H1 (cell line): Measurements from ENCODE around the gene VSIG2. TPM values are rescaled to one million over a fixed set of nuclear protein-coding genes. Genes with fewer than 3 reads are reported as not detected.

Experiments
- CTCF ChIA-PET: fragments of 300-600 bp; sonication (Branson Sonifier 250); formaldehyde crosslinking; loops from one replicate; lab custom pipeline; 2021; ENCODE audit not compliant: partially characterized antibody; lab: Charles Lee
- POLR2A ChIA-PET: fragments of 300-600 bp; sonication (Branson Sonifier 250); formaldehyde crosslinking; loops from one replicate; lab custom pipeline; 2021; ENCODE audit warnings: inconsistent platforms; ENCODE audit not compliant: partially characterized antibody; lab: Charles Lee
- DNase-seq, 2 experiments: peaks; one replicate each; pipeline versions ENCODE4 v3.0.0 to v3.0.0-alpha.2; 2010 to 2022; ENCODE audit warnings: low spot score in 2 of 2, low read depth in 1 of 2, mixed read lengths in 1 of 2
- FAIRE-seq: peaks from 2 replicates; lab custom pipeline; 2011; peaks lifted over from hg19 to GRCh38; lab: Jason Lieb, UNC
- H2AFZ ChIP-seq: 2 replicates; pipeline ENCODE4 v1.8.1; 2012; ENCODE audit warnings: low read length, inconsistent platforms
- H2AK5ac ChIP-seq: 2 replicates; pipeline ENCODE4 v1.6.1; 2013; ENCODE audit warnings: low read depth, low read length
- H2BK120ac ChIP-seq: replicated peaks from 2 replicates; pipeline ENCODE3; 2013; ENCODE audit warnings: low read depth, low read length, inconsistent platforms
- H2BK12ac ChIP-seq: 2 replicates; pipeline ENCODE4 v1.6.1; 2013; ENCODE audit warnings: low read depth, low read length
- H2BK15ac ChIP-seq: 2 replicates; pipeline ENCODE4 v1.6.1; 2013; ENCODE audit warnings: low read length
- H2BK20ac ChIP-seq: 2 replicates; pipeline ENCODE4 v1.6.1; 2013; ENCODE audit warnings: low read length
- H2BK5ac ChIP-seq: 2 replicates; pipeline ENCODE4 v1.6.1; 2013; ENCODE audit warnings: low read depth, low read length
- H3K14ac ChIP-seq: 2 replicates; pipeline ENCODE4 v1.6.1; 2013; ENCODE audit warnings: inconsistent platforms; ENCODE audit not compliant: insufficient read length
- H3K18ac ChIP-seq: 2 replicates; pipeline ENCODE4 v1.6.1; 2013; ENCODE audit warnings: low read length; ENCODE audit errors: extremely low read depth
- H3K23ac ChIP-seq: 2 replicates; pipeline ENCODE4 v1.6.1; 2013; ENCODE audit warnings: inconsistent platforms; ENCODE audit not compliant: insufficient read length
- H3K23me2 ChIP-seq: 2 replicates; pipeline ENCODE4 v1.6.1; 2013; ENCODE audit warnings: low read depth, low read length
- H3K27ac ChIP-seq: 2 replicates; pipeline ENCODE4 v1.6.1; 2011; ENCODE audit warnings: low read depth, low read length, inconsistent platforms
- H3K27me3 ChIP-seq, 4 experiments: replicated peaks in 1 of 4; 1 replicate in 1 of 4; 2 replicates in 3 of 4; pipeline versions ENCODE4 v1.6.1 to v1.8.1; 2011 to 2013; ENCODE audit warnings: low read length in 3 of 4, mild to moderate bottlenecking in 3 of 4, inconsistent platforms in 2 of 4, mixed read lengths in 2 of 4, moderate library complexity in 1 of 4; ENCODE audit not compliant: control insufficient read depth in 3 of 4, insufficient read depth in 3 of 4; ENCODE audit errors: extremely low read depth in 1 of 4
- H3K36me3 ChIP-seq, 4 experiments: 2 replicates each; pipeline versions ENCODE4 v1.6.1 to v1.8.1; 2011 to 2013; ENCODE audit warnings: mild to moderate bottlenecking in 4 of 4, low read length in 3 of 4, moderate library complexity in 2 of 4, control low read depth in 1 of 4, inconsistent platforms in 1 of 4; ENCODE audit not compliant: insufficient read depth in 4 of 4, control insufficient read depth in 2 of 4
- H3K4ac ChIP-seq: replicated peaks from 2 replicates; pipeline ENCODE3; 2013; ENCODE audit warnings: low read length, low read depth, mixed read lengths, inconsistent platforms; ENCODE audit not compliant: insufficient read length
- H3K4me1 ChIP-seq, 4 experiments: replicated peaks in 1 of 4; 1 replicate in 1 of 4; 2 replicates in 3 of 4; pipeline versions ENCODE4 v1.6.1 to v1.8.1; 2011 to 2013; ENCODE audit warnings: low read length in 3 of 4, inconsistent platforms in 2 of 4, mixed read lengths in 1 of 4; ENCODE audit not compliant: insufficient read depth in 4 of 4, control insufficient read depth in 3 of 4
- H3K4me2 ChIP-seq, 2 experiments: 2 replicates each; pipeline versions ENCODE4 v1.6.1 to v1.8.1; 2011 to 2013; ENCODE audit warnings: low read depth in 2 of 2, low read length in 2 of 2, control low read depth in 1 of 2, inconsistent platforms in 1 of 2, mild to moderate bottlenecking in 1 of 2; ENCODE audit not compliant: insufficient read depth in 1 of 2
- H3K4me3 ChIP-seq, 4 experiments: fragments of 200-600, 300-600 bp in 1 of 4; sonication (generic), shearing (Covaris generic), sonication (Bioruptor Twin) in 1 of 4; 2 replicates each; pipeline versions ENCODE4 v1.5.1 to v1.8.1; 2011 to 2016; ENCODE audit warnings: low read length in 4 of 4, low read depth in 3 of 4, control low read depth in 2 of 4, inconsistent platforms in 2 of 4, mild to moderate bottlenecking in 2 of 4, mixed read lengths in 1 of 4, moderate library complexity in 1 of 4; ENCODE audit not compliant: insufficient read depth in 2 of 4; ENCODE audit errors: extremely low read depth in 1 of 4
- H3K56ac ChIP-seq: replicated peaks from 2 replicates; pipeline ENCODE3; 2013; ENCODE audit warnings: low read depth, mild to moderate bottlenecking, mixed read lengths, low read length, inconsistent platforms; ENCODE audit not compliant: insufficient read length
- H3K79me1 ChIP-seq: 2 replicates; pipeline ENCODE4 v1.6.1; 2013; ENCODE audit warnings: low read depth, low read length, control low read depth
- H3K79me2 ChIP-seq, 2 experiments: 2 replicates each; pipeline versions ENCODE4 v1.6.1 to v1.8.1; 2012 to 2013; ENCODE audit warnings: low read length in 2 of 2, mild to moderate bottlenecking in 2 of 2, inconsistent platforms in 1 of 2; ENCODE audit not compliant: insufficient read depth in 2 of 2, control insufficient read depth in 1 of 2
- H3K9ac ChIP-seq, 4 experiments: replicated peaks in 1 of 4; 1 replicate in 1 of 4; 2 replicates in 3 of 4; pipeline versions ENCODE4 v1.6.1 to v1.8.1; 2011 to 2013; ENCODE audit warnings: low read depth in 3 of 4, low read length in 3 of 4, control low read depth in 2 of 4, mild to moderate bottlenecking in 2 of 4, moderate library complexity in 2 of 4, inconsistent platforms in 1 of 4; ENCODE audit errors: extremely low read depth in 1 of 4
- H3K9me3 ChIP-seq, 2 experiments: 2 replicates each; pipeline versions ENCODE4 v1.6.1 to v1.8.1; 2012 to 2013; ENCODE audit warnings: mild to moderate bottlenecking in 2 of 2, moderate library complexity in 2 of 2, control low read depth in 1 of 2, inconsistent platforms in 1 of 2, low read depth in 1 of 2, low read length in 1 of 2, mixed read lengths in 1 of 2; ENCODE audit not compliant: insufficient read depth in 2 of 2
- H4K20me1 ChIP-seq, 2 experiments: replicated peaks in 1 of 2; 2 replicates each; pipeline versions ENCODE3 to v1.8.1; 2011 to 2013; ENCODE audit warnings: inconsistent platforms in 2 of 2, low read length in 2 of 2, mild to moderate bottlenecking in 1 of 2; ENCODE audit not compliant: insufficient read depth in 2 of 2, control insufficient read depth in 1 of 2
- H4K5ac ChIP-seq: 2 replicates; pipeline ENCODE4 v1.6.1; 2013; ENCODE audit warnings: low read length, low read depth, mixed read lengths, inconsistent platforms; ENCODE audit not compliant: insufficient read length
- H4K8ac ChIP-seq: 2 replicates; pipeline ENCODE4 v1.8.0; 2013; ENCODE audit warnings: mild to moderate bottlenecking, moderate library complexity, low read length, inconsistent platforms; ENCODE audit not compliant: insufficient read depth; ENCODE audit errors: extremely low read depth
- H4K91ac ChIP-seq: replicated peaks from 2 replicates; pipeline ENCODE3; 2013; ENCODE audit warnings: low read length, mixed read lengths, inconsistent platforms; ENCODE audit not compliant: insufficient read length
- BCL11A ChIP-seq, 2 experiments: IDR thresholded peaks; one replicate each; pipeline ENCODE4 v1.6.1; 2011; ENCODE audit warnings: low read depth in 2 of 2, low read length in 2 of 2, mild to moderate bottlenecking in 2 of 2
- CBX8 ChIP-seq: fragments of 300-800, 300-1000 bp; sonication (generic); IDR thresholded peaks from 2 replicates; pipeline ENCODE4 v1.7.1; 2016; ENCODE audit warnings: low read depth, low read length, borderline replicate concordance
- CTBP2 ChIP-seq: IDR thresholded peaks from 2 replicates; pipeline ENCODE4 v1.7.0; 2011; ENCODE audit warnings: borderline replicate concordance, mild to moderate bottlenecking, moderate library complexity, mixed read lengths, low read length; ENCODE audit not compliant: insufficient read depth, insufficient read length
- POLR2A ChIP-seq, 2 experiments: IDR thresholded peaks; 1 replicate in 1 of 2; 2 replicates in 1 of 2; pipeline ENCODE4 v1.6.1; 2011; ENCODE audit warnings: low read depth in 2 of 2, low read length in 2 of 2, mild to moderate bottlenecking in 2 of 2; ENCODE audit errors: control extremely low read depth in 1 of 2
- RAD21 ChIP-seq, 2 experiments: IDR thresholded peaks in 1 of 2; conservative IDR thresholded peaks in 1 of 2; 2 replicates each; pipeline ENCODE4 v1.6.1; 2011; ENCODE audit warnings: low read depth in 2 of 2, low read length in 2 of 2, improper control_type of control experiment in 1 of 2, inconsistent platforms in 1 of 2, mild to moderate bottlenecking in 1 of 2, moderate library complexity in 1 of 2
- SAP30 ChIP-seq: fragments of 300-600 bp; sonication (generic); IDR thresholded peaks from 2 replicates; pipeline ENCODE4 v1.7.1; 2012; ENCODE audit warnings: low read length, moderate library complexity, mild to moderate bottlenecking, inconsistent platforms; ENCODE audit not compliant: insufficient read depth, insufficient replicate concordance
- SIX5 ChIP-seq: IDR thresholded peaks from 2 replicates; pipeline ENCODE4 v1.6.1; 2011; ENCODE audit warnings: mild to moderate bottlenecking, low read depth, low read length
- SP4 ChIP-seq: IDR thresholded peaks from 2 replicates; pipeline ENCODE4 v1.6.1; 2012; ENCODE audit warnings: low read length, inconsistent platforms
- TEAD4 ChIP-seq: IDR thresholded peaks from 2 replicates; pipeline ENCODE4 v1.6.1; 2012; ENCODE audit warnings: low read depth, low read length, inconsistent platforms, mixed read lengths
- ZNF274 ChIP-seq: IDR thresholded peaks from 2 replicates; pipeline ENCODE4 v1.7.0; 2012; ENCODE audit warnings: low read length, borderline replicate concordance; ENCODE audit errors: extremely low read depth
- WGBS, 2 experiments: shearing (Covaris generic) in 1 of 2; methylation state at CpG; one replicate each; pipeline versions ENCODE4 v1.1.6 to v1.1.7; 2013 to 2015; ENCODE audit warnings: low lambda C conversion rate in 2 of 2, mixed read lengths in 2 of 2, inconsistent platforms in 1 of 2, low coverage in 1 of 2, missing lambda C conversion rate in 1 of 2; ENCODE audit not compliant: insufficient replicate concordance in 2 of 2, insufficient coverage in 1 of 2, insufficient read length in 1 of 2; ENCODE audit errors: extremely low coverage in 1 of 2, missing lambda C conversion rate in 1 of 2; 5-methylcytosine and 5-hydroxymethylcytosine counted together
- polyA plus RNA-seq, 7 experiments: library from polyadenylated mRNA; depleted of rRNA in 3 of 7; stranded (reverse) in 5 of 7; unstranded in 2 of 7; fragments of >200 nt in 5 of 7; fragments of 200-250 nt in 2 of 7; gene quantifications; 1 replicate in 5 of 7; 2 replicates in 1 of 7; 4 replicates in 1 of 7; pipeline versions ENCODE4 v1.2.1 to v1.2.3, GENCODE V29; 2011 to 2013; ENCODE audit warnings: missing spikeins in 2 of 7, mixed read lengths in 2 of 7
- total RNA-seq: library from RNA; stranded (reverse); fragmentation: NEBNext Ultra II Directional; extraction: Animal tissue kit (Norgen Biotek cat#: 25700); gene quantifications from 2 replicates; pipeline ENCODE4 v1.2.1, GENCODE V29; 2021
- TF ChIP-seq, protein P1 (sequence below): IDR thresholded peaks from 2 replicates; pipeline ENCODE4 v1.6.1; 2011; ENCODE audit warnings: low read length, improper control_type of control experiment

VSIG2 gene
- total and polyA plus RNA-seq, 2 of the 8 experiments (the other 6 are each of a cell fraction or from before 2014, with no cell fraction given): 0.18 TPM; not detected in 1

DNA sequence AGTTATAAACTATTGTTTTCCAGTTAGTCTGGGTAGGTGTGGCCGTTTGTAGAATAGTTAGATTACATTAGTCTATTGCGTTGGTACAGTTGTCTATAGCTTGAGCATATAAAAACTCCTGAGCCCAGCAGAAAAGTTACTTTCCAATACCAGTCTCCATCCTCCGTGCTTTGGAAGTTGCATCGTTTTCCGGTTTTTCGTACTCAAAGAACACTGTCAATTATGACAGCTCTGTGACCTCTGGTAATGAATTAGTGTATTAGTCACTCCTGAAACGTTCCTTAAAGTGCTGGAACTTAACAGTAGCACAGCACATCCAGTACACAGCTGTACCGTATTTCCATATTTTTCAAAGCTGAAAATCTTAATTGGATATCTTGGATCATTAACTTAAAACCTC is 49.0 kb upstream of the VSIG2 start:
- Histone ChIP-seq H3K9me3 (no peaks in the 10 kb centered on the region), H2BK20ac (no peak overlapping the region), H2BK12ac (no peak overlapping the region), H3K4me2 (peak overlapping the region; percentile 89 to 97), H3K36me3 (peaks cover 0 to 4% (median 0%) of the 10 kb centered on the region in 4 experiments; a peak in 2 of 8 replicates), H3K23me2 (peaks cover 3% of the 10 kb centered on the region; the same call in 1 of the 2 replicates), H2AK5ac (no peak overlapping the region), H3K56ac (no peak overlapping the region), H2BK120ac (no peak overlapping the region), H4K8ac (no peak overlapping the region), H3K18ac (no peak overlapping the region), H2AFZ (peak overlapping the region; percentile 47), H4K5ac (peak overlapping the region; percentile 62), H3K23ac (no peak overlapping the region), H2BK15ac (no peak overlapping the region), H3K27ac (no peak overlapping the region), H3K4me1 (peaks cover 0 to 6% (median under 1%) of the 10 kb centered on the region in 4 experiments; a peak in 2 of 7 replicates), H3K79me2 (peaks cover 16 to 38% of the 10 kb centered on the region in 2 experiments), H3K4ac (no peak overlapping the region), H3K4me3 (peak overlapping the region; percentile 70 to 86 (median 74)), H3K79me1 (peaks cover 3% of the 10 kb centered on the region; the same call in 1 of the 2 replicates), H3K9ac (peak overlapping the region in 3 of 4 experiments; percentile 84 to 90 (median 85); a peak in 3 of 7 replicates), H4K91ac (no peak overlapping the region), H4K20me1 (peaks cover 1 to 7% of the 10 kb centered on the region in 2 experiments), H3K27me3 (no peaks in the 10 kb centered on the region), H2BK5ac (0 out of 2 replicates have a peak overlapping the region, but pooled peaks have one; percentile 94), H3K14ac (no peak overlapping the region)
- FAIRE-seq (no peak), DNase-seq (no peak)
- 59% methylated on average over 8 of the region's 8 CpGs; no CpG with 5 or more reads in 1 of the 2 experiments for WGBS, 2 experiments
- CTCF ChIA-PET: interaction anchor here (0.8 to 6.0 kb wide), 11 partner anchors 8 to 147 kb away, joined by 3 to 46 read pairs (median 6); no protein-coding TSS in a partner anchor
- POLR2A ChIA-PET: interaction anchor here (0.9 to 3.7 kb wide), 11 partner anchors 11 to 127 kb away, joined by 4 to 26 read pairs (median 5); partner anchors contain the start of genes ESAM, SIAE and SPA17
- TF ChIP-seq SAP30: no peak
- no peak for TF ChIP-seq SP4
- no peak for TF ChIP-seq CBX8
- no peak for TF ChIP-seq POLR2A (IDR thresholded peaks at IDR 0.05; ENCODE audit: control extremely low read depth in 1 of 2, low read depth in 2 of 2, low read length in 2 of 2)
- no peak for TF ChIP-seq TEAD4
- TF ChIP-seq BCL11A (IDR thresholded peaks at IDR 0.05; ENCODE audit: low read depth in 2 of 2, low read length in 2 of 2): no peak
- TF ChIP-seq CTBP2: no peak
- TF ChIP-seq, protein P1, sequence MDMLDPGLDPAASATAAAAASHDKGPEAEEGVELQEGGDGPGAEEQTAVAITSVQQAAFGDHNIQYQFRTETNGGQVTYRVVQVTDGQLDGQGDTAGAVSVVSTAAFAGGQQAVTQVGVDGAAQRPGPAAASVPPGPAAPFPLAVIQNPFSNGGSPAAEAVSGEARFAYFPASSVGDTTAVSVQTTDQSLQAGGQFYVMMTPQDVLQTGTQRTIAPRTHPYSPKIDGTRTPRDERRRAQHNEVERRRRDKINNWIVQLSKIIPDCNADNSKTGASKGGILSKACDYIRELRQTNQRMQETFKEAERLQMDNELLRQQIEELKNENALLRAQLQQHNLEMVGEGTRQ: no peak
- TF ChIP-seq RAD21 (IDR thresholded peaks at IDR 0.05 in 1 of 2, conservative IDR thresholded peaks at IDR 0.05 in 1 of 2; ENCODE audit: low read depth in 2 of 2, low read length in 2 of 2): no peak
- no peak for TF ChIP-seq SIX5
- TF ChIP-seq ZNF274: no peak
